ENCODE measurements around the gene NR6A1.

GRCh38 chr9:124504530-124505005 is 266.5 kb downstream of the NR6A1 start:
- TF ChIP-seq POLR2AphosphoS5 (IDR thresholded peaks at IDR 0.05; ENCODE audit: borderline replicate concordance, low read depth, low read length) (no peak), EZH2 (IDR thresholded peaks at IDR 0.05) (no peak), FOXP2 (optimal IDR thresholded peaks at IDR 0.05; ENCODE audit: control extremely low read depth, extremely low read length, insufficient read depth) (no peak)
